ENCODE measurements around the gene MPLKIP.
"Not testable (repeated sequence)": the region's sequence is repeated elsewhere in the genome, so short reads cannot be mapped to it uniquely, and the experiment has no call there.

The MPLKIP gene

GRCh38 chr7:40134428-40135316, at the start of gene MPLKIP, which contains the start of gene SUGCT:
TSS of gene MPLKIP (minus strand) at chr7:40134622. CDS start at chr7:40134567, 55 bp downstream.
TSS of gene SUGCT (plus strand) at chr7:40135005.
- peak; percentile 74 to 79 for DNase-seq (ENCODE audit: low read depth in 2 of 2)

DNA sequence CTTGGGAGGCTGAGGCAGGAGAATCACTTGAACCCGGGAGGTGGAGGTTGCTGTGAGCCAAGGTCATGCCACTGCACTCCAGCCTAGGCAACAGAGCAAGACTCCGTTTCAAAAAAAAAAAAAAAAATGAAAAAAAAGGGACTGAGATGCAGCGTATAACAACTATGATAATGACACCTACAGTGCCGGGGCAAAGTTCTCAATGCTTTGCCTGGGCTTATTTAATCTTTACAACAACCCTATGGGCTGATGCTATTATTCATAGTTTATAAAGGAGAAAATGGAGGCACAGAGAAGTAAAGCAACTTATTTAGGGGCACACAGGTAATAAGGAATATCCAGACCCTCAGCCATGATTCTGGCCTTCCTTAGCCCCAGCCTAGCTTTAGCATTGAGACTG, 48.0 kb upstream of the MPLKIP start:
- DNase-seq (ENCODE audit: low read depth in 2 of 2), result no peak

- no peak for DNase-seq (ENCODE audit: low read depth in 2 of 2)
Measured at GRCh38 chr7:40177071-40177470, 42.6 kb upstream of the MPLKIP start.

DNA sequence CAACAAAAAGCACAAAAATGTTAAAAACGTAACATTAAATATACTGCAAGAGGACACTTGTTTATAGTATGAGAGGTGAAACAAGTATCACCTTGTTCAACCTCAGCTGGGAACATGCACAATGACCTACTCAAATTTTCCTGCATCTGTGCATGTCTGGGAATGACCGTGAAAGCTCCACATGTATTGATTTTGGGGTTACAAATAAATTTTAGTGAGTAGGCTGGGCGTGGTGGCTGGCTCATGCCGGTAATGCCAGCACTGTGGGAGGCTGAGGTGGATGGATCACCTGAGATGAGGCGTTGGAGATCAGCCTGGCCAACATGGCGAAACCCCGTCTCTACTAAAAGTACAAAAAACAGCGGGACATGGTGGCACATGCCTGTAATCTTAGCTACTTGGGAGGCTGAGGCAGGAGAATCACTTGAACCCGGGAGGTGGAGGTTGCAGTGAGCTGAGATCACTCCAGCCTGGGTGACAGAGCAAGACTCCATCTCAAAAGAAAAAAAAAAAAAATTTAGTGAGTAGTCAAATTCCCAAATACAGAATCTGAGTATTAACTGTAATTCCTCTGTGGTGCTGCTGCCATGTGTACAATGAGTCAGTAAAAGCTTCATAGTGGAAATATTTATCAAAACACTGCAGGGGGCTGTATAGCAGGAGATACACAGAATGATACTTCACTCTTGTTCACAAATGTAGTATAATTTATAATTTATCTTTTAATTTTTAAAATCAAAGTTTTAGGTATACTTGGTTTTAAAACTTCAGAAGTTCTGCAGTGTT, 41.5 kb upstream of the MPLKIP start:
- DNase-seq (ENCODE audit: low read depth in 2 of 2), result no peak

GRCh38 chr7:40175256-40175655, 40.8 kb upstream of the MPLKIP start:
- not testable (repeated sequence) for DNase-seq (ENCODE audit: low read depth in 2 of 2)

DNA sequence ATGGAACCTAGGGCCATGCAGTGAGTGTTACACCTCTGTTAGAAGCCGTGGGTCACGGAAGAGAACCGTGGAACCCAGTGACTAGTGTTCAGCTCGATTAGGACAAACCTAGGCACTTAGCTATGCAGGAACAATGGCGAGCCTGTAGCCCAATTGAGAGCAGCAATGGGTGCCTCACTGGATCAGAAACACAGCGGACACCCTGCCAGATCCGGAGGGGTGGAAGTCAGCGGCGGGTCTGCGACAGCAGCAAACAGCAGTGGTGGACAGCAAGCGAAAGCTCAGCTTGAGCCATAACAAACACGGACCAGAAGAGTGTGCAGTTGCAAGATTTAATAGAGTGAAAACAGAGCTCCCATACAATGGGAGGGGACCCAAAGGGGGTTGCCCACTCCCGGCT, 38.7 kb upstream of the MPLKIP start:
- DNase-seq (ENCODE audit: low read depth in 2 of 2), result not testable (repeated sequence)

DNA sequence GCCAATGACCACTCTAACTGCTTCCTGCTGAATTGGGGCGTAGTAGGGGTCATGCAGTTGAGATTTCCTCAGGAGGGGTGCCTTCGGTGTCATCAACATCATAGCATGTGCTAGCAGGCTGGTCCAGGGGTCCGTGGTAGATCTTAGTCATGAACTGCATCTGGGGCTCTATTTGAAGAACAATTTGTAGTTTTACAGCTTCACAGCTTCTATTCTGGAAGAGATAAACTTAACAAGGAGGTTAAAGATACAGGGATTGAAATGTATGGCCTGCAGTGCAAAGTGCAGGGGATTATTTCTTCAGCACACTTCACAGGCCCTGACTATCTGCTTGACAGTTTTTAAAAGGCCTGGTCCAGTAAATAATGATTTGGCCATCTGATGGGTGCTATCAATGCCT, 33.8 kb upstream of the MPLKIP start:
- not testable (repeated sequence) for DNase-seq (ENCODE audit: low read depth in 2 of 2)

GRCh38 chr7:40167291-40167690, 32.9 kb upstream of the MPLKIP start:
- DNase-seq (ENCODE audit: low read depth in 2 of 2), result no peak

DNA sequence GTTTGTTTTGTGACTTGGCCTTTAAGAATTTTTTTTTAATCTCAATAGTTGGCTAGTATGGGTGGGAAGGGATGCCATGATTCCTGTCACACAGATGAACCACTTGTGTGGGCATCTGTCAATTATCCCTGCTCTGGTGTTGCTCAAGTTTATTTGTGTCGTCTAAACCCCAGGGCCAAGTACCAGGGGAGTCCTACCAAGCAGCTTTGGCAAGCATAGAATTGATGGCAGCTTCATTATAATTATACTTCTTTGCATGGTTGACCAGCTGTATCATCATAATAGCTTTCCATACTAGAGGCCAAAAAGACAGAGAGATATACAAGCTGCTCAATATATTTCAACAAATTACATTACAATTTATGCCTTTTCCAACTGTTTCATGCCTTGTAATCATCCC, 30.8 kb upstream of the MPLKIP start:
- DNase-seq (ENCODE audit: low read depth in 2 of 2), result no peak

DNA sequence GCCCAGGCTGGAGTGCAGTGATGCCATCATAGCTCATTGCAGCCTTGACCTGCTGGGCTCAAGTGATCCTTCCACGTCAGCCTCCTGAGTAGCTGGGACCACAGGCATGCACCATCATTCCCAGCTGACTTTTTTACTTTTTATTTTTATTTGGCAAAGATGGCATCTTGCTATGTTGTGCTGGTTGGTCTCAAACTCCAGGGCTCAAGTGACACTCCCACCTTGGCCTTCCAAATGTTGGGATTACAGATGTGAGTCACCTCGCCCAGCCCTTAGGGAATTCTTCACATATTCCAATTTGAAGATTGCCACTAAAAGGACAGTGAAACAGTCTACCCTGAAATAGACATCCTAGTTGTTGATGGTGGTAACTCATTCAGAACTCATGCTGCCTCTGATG, 28.1 kb upstream of the MPLKIP start:
- no peak for DNase-seq (ENCODE audit: low read depth in 2 of 2)

DNA sequence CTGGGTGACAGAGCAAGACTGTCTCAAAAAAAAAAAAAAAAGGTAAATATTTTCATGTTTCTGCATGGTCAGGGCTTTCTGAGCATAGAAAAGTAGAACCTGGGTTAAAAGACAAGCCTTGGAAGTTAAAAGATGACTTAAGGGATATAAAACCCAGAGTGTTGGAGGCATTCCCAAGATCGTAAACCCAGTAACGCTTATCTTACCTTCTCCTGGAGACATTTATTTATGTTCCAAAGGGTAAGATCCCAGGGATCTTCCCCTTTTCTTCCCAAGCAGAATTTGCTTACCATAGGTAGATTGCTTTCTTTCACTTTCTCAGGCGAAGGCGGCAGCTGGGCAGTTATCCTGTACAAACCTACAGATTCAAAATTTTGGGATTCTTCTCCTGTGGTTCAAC, 22.6 kb upstream of the MPLKIP start:
- no peak for DNase-seq (ENCODE audit: low read depth in 2 of 2)

DNA sequence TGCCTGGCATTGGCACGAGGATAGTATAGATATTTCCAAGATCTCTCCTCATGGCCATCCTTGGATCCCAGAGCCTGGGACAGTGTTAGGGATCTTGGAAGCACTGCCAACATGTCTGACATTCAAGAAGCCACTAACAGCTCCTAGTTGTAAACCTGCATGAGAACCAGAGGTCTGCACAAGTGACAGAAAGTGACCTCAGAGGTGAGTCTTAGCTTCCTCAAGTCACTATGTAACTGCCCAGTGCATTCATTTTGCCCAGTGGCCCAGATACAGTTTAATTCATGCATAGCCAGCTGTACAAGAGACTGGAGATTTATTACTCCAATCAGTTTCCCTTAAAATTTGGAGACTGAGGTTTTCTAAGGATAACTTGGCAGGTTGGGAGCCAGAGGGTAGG, 17.1 kb upstream of the MPLKIP start:
- no peak for DNase-seq (ENCODE audit: low read depth in 2 of 2)

GRCh38 chr7:40148671-40149070, 14.2 kb upstream of the MPLKIP start:
- DNase-seq (ENCODE audit: low read depth in 2 of 2), result no peak

- DNase-seq (ENCODE audit: low read depth in 2 of 2), result not testable (repeated sequence)
Measured at GRCh38 chr7:40148247-40148580, 13.8 kb upstream of the MPLKIP start.

GRCh38 chr7:40147371-40148246, 13.2 kb upstream of the MPLKIP start:
- no peak for DNase-seq (ENCODE audit: low read depth in 2 of 2)

DNA sequence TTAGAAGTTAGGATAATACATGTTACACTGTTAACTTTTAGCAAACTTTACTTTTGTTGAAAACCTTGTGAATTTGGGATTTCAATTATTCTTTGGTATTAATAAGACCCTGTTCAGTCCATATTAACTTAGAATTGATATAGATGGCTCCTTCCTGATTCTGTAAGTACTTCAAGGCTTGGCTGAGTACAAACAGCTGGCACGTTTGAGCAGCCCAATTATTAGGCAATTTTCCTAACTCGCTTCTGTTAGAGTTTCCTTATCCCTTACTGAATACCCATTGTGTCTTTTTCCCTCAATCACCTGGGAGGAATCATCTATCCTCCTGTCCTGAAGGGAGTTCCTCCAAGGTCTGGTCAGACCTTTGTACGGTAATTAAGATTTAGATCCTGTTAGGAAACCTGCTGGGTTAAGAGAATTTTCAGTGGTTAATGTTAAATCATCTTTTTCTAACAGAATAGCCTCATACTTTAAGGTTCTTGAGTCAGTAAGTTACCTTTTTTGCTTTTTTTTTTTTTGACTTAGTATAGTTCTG, 11.2 kb upstream of the MPLKIP start:
- DNase-seq (ENCODE audit: low read depth in 2 of 2), result not testable (repeated sequence)

DNA sequence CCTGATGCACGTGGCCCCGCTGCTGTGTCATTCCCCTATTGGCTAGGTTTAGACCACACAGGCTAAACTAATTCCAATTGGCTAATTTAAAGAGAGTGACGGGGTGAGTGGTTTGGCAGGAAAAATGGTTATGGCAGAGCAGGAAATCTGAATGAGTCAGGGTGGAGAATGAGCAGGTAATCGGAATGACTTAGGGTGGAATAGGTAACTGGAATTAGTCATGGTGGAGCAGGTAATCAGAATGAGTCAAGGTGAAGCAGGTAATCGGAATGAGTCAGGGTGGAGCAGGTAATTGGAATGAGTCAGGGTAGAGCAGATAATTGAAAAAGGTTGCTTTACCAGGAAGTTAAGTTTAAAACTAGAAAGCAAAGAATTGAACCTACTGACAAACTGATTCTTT, 7.5 kb upstream of the MPLKIP start:
- not testable (repeated sequence) for DNase-seq (ENCODE audit: low read depth in 2 of 2)

- DNase-seq (ENCODE audit: low read depth in 2 of 2), result not testable (repeated sequence)
Measured at GRCh38 chr7:40139891-40140290, 5.5 kb upstream of the MPLKIP start.

- no peak for DNase-seq (ENCODE audit: low read depth in 2 of 2)
Measured at GRCh38 chr7:40138973-40139372, 4.6 kb upstream of the MPLKIP start.

- no peak for DNase-seq (ENCODE audit: low read depth in 2 of 2)
Measured at GRCh38 chr7:40137563-40137962, 3.1 kb upstream of the MPLKIP start.

GRCh38 chr7:40135317-40135610, 842 bp upstream of the MPLKIP start:
- DNase-seq (ENCODE audit: low read depth in 2 of 2), result no peak
